Measurements from ENCODE around the gene MRPL39. TPM values are rescaled to one million over a fixed set of nuclear protein-coding genes. Genes with fewer than 3 reads are reported as not detected.

Gene MRPL39
- total and polyA plus RNA-seq, 9 of the 15 experiments (the other 6 are each of a cell fraction or from before 2014, with no cell fraction given): 65.4 to 247 (median 105) TPM

GRCh38 chr21:25558123-25558522, 49.2 kb downstream of the MRPL39 start:
- Histone ChIP-seq H3K4me2 (ENCODE audit: insufficient read depth, low read length) (no peak overlapping the region), H3K9me3 (replicated peaks; ENCODE audit: control insufficient read depth, insufficient read depth, low read depth, low read length) (no peaks in the 10 kb centered on the region), H3K27ac (ENCODE audit: extremely low read depth, low read depth, low read length) (no peak overlapping the region), H3K4me1 (replicated peaks in 1 of 2; ENCODE audit: control insufficient read depth in 2 of 2, insufficient read depth in 2 of 2, low read length in 2 of 2) (no peaks in the 10 kb centered on the region), H3K36me3 (ENCODE audit: control insufficient read depth, insufficient read depth, low read length) (no peaks in the 10 kb centered on the region), H2AFZ (ENCODE audit: low read depth, low read length) (no peak overlapping the region), H3K9me1 (ENCODE audit: control insufficient read depth, insufficient read depth, low read length) (no peaks in the 10 kb centered on the region), H3K27me3 (ENCODE audit: control insufficient read depth in 2 of 2, insufficient read depth in 2 of 2, low read length in 2 of 2) (no peaks in the 10 kb centered on the region), H3K4me3 (no peak overlapping the region), H4K20me1 (replicated peaks; ENCODE audit: control insufficient read depth, insufficient read depth, low read length) (no peaks in the 10 kb centered on the region), H3K9ac (ENCODE audit: insufficient read depth in 1 of 2, low read depth in 2 of 2, low read length in 2 of 2) (no peak overlapping the region), H3K79me2 (ENCODE audit: control insufficient read depth, insufficient read depth, low read length) (no peaks in the 10 kb centered on the region)
- intact Hi-C loops (cut with micrococcal nuclease) (no loop called here), in situ Hi-C loops (cut with MboI) (no loop called here)
- 17% methylated on average over 2 of the region's 2 CpGs for WGBS (ENCODE audit: insufficient coverage, low coverage, missing lambda C conversion rate)
- ChIA-PET POLR2A (no interaction called here), CTCF (ENCODE audit: low intra/inter-chr PET ratio) (no interaction called here)
- FAIRE-seq (no peak), ATAC-seq (no peak), DNase-seq (ENCODE audit: extremely low read depth in 1 of 4, low spot score in 3 of 4) (no peak)
- BruUV-seq (replicated peaks): no TSS peak
- no peak for TF ChIP-seq ZNF75A (CRISPR knock-in tag; IDR thresholded peaks at IDR 0.05)
- no peak for TF ChIP-seq UBTF (IDR thresholded peaks at IDR 0.05; ENCODE audit: borderline replicate concordance in 1 of 2, low read depth in 2 of 2, low read length in 2 of 2)
- no peak for TF ChIP-seq ZC3H11A (IDR thresholded peaks at IDR 0.05; ENCODE audit: low read depth, low read length)
- TF ChIP-seq U2AF1 (optimal IDR thresholded peaks at IDR 0.05; ENCODE audit: low read depth, low read length): no peak
